K562 (cell line): ENCODE measurements around the gene VSTM1. TPM values are rescaled to one million over a fixed set of nuclear protein-coding genes. Genes with fewer than 3 reads are reported as not detected.

ENCODE experiments used
- ATAC-seq: fragments of 200-7000 bp; cut with Tn5 transposase; 3 replicates; pipeline ENCODE4 v1.9.1; 2020; ENCODE audit warnings: moderate library complexity
- BruUV-seq: library from RNA; stranded (reverse); fragments of 400-500 nt; replicated peaks from 2 replicates; lab custom pipeline; 2021; lab: Mats Ljungman, UMichigan
- CTCF ChIA-PET: fragments of 300-600 bp; formaldehyde crosslinking; extraction: SDS; loops from one replicate; lab custom pipeline; 2021; ENCODE audit warnings: low intra/inter-chr PET ratio; lab: Yijun Ruan, JAX
- POLR2A ChIA-PET: fragments of 300-600, 350-650 bp; sonication (Branson Sonifier 250); formaldehyde crosslinking; extraction: SDS; loops from one replicate; lab custom pipeline; 2021; ENCODE audit warnings: antibody characterized with exemption, inconsistent platforms; lab: Yijun Ruan, JAX
- DNase-seq, 4 experiments: peaks; one replicate each; pipeline versions ENCODE4 v3.0.0 to v3.0.0-alpha.2; 2011 to 2018; ENCODE audit warnings: low spot score in 3 of 4, mixed read lengths in 3 of 4; ENCODE audit errors: extremely low read depth in 1 of 4
- FAIRE-seq: peaks from 2 replicates; lab custom pipeline; 2011; peaks lifted over from hg19 to GRCh38; lab: Jason Lieb, UNC
- H2AFZ ChIP-seq: 2 replicates; pipeline ENCODE4 v1.6.0; 2011; ENCODE audit warnings: low read depth, low read length, control low read depth, inconsistent platforms
- H3K27ac ChIP-seq: fragments of 200-600 bp; 3 replicates; pipeline ENCODE4 v1.8.0; 2011; ENCODE audit warnings: low read depth, mild to moderate bottlenecking, control low read depth, inconsistent platforms, low read length, moderate library complexity, mixed read lengths; ENCODE audit errors: extremely low read depth
- H3K27me3 ChIP-seq, 2 experiments: fragments of 300-600 bp in 1 of 2; 2 replicates in 1 of 2; 3 replicates in 1 of 2; pipeline versions ENCODE4 v1.6.0 to v1.8.0; 2011; ENCODE audit warnings: inconsistent platforms in 2 of 2, low read length in 2 of 2, mild to moderate bottlenecking in 1 of 2, mixed read lengths in 1 of 2, moderate library complexity in 1 of 2; ENCODE audit not compliant: control insufficient read depth in 2 of 2, insufficient read depth in 2 of 2
- H3K36me3 ChIP-seq: fragments of 300-600 bp; 3 replicates; pipeline ENCODE4 v1.8.0; 2011; ENCODE audit warnings: mild to moderate bottlenecking, low read length, inconsistent platforms; ENCODE audit not compliant: control insufficient read depth, insufficient read depth
- H3K4me1 ChIP-seq, 2 experiments: fragments of 200-600 bp in 1 of 2; replicated peaks in 1 of 2; 2 replicates in 1 of 2; 3 replicates in 1 of 2; pipeline versions ENCODE4 v1.5.1 to v1.8.0; 2011; ENCODE audit warnings: inconsistent platforms in 2 of 2, low read length in 2 of 2, mild to moderate bottlenecking in 1 of 2, mixed read lengths in 1 of 2, moderate library complexity in 1 of 2; ENCODE audit not compliant: control insufficient read depth in 2 of 2, insufficient read depth in 2 of 2
- H3K4me2 ChIP-seq: 2 replicates; pipeline ENCODE4 v1.6.1; 2011; ENCODE audit warnings: low read length, control low read depth, inconsistent platforms, mixed read lengths; ENCODE audit not compliant: insufficient read depth
- H3K4me3 ChIP-seq: fragments of 200-600 bp; sonication (generic), shearing (Covaris generic); 2 replicates; pipeline ENCODE4 v1.5.1; 2016; ENCODE audit warnings: control low read depth, inconsistent platforms
- H3K79me2 ChIP-seq: fragments of 200-600 bp; 3 replicates; pipeline ENCODE4 v1.8.0; 2011; ENCODE audit warnings: low read length, inconsistent platforms; ENCODE audit not compliant: control insufficient read depth, insufficient read depth
- H3K9ac ChIP-seq, 2 experiments: 2 replicates each; pipeline versions ENCODE4 v1.6.0 to v1.6.1; 2011; ENCODE audit warnings: low read depth in 2 of 2, low read length in 2 of 2, control low read depth in 1 of 2, inconsistent platforms in 1 of 2, mild to moderate bottlenecking in 1 of 2, mixed read lengths in 1 of 2; ENCODE audit not compliant: insufficient read depth in 1 of 2
- H3K9me1 ChIP-seq: one replicate; pipeline ENCODE4 v1.6.0; 2011; ENCODE audit warnings: inconsistent platforms, mild to moderate bottlenecking, low read length, moderate library complexity; ENCODE audit not compliant: control insufficient read depth, insufficient read depth
- H3K9me3 ChIP-seq: replicated peaks from 2 replicates; pipeline ENCODE4 v1.5.1; 2011; ENCODE audit warnings: low read depth, low read length, inconsistent platforms; ENCODE audit not compliant: control insufficient read depth, insufficient read depth
- H4K20me1 ChIP-seq: replicated peaks from 2 replicates; pipeline ENCODE4 v1.6.1; 2011; ENCODE audit warnings: low read length, inconsistent platforms, mixed read lengths; ENCODE audit not compliant: control insufficient read depth, insufficient read depth
- SAFB2 ChIP-seq: fragments of 200-400 bp; formaldehyde crosslinking; IDR thresholded peaks from 2 replicates; pipeline ENCODE4 v1.6.1; 2018; ENCODE audit warnings: borderline replicate concordance, low read length, low read depth, moderate library complexity; ENCODE audit not compliant: severe bottlenecking
- WGBS: fragments of 100-300 bp; shearing (Covaris generic); methylation state at CpG from one replicate; pipeline ENCODE4 v1.1.6; 2016; ENCODE audit warnings: low coverage, mixed read lengths; ENCODE audit not compliant: insufficient coverage; ENCODE audit errors: missing lambda C conversion rate; 5-methylcytosine and 5-hydroxymethylcytosine counted together
- in situ Hi-C: fragments of 300-500 bp; cut with MboI; formaldehyde crosslinking; loops from 4 replicates; pipeline ENCODE4 v1.15.0; 2018; ENCODE audit warnings: inconsistent platforms, mixed read lengths
- intact Hi-C: fragments of 100-400 bp; cut with micrococcal nuclease; formaldehyde crosslinking; loops from 2 replicates; pipeline ENCODE4 v1.14.2; 2022
- polyA plus RNA-seq, 8 experiments: library from polyadenylated mRNA; depleted of rRNA in 4 of 8; stranded (reverse) in 5 of 8; unstranded in 3 of 8; fragments of >200 nt; fragmentation: Nextera tagmentation in 2 of 8; fragmentation: Illumina TruSeq in 1 of 8; extraction: Ambion mirVana in 2 of 8; extraction: Trizol in 1 of 8; gene quantifications; 2 replicates each; pipeline versions ENCODE4 v1.2.1 to v1.2.3, GENCODE V29; 2011 to 2014; ENCODE audit warnings: inconsistent platforms in 1 of 8, missing spikeins in 1 of 8
- total RNA-seq, 7 experiments: library from RNA; depleted of rRNA in 6 of 7; stranded (reverse); fragments of >200 nt in 6 of 7; fragmentation: Illumina TruSeq in 2 of 7; extraction: Trizol in 2 of 7; gene quantifications; 2 replicates each; pipeline versions ENCODE4 v1.2.1 to v1.2.3, GENCODE V29; 2011 to 2021; ENCODE audit warnings: low replicate concordance in 1 of 7
- TF ChIP-seq, protein P1 (sequence below): sonication (generic); formaldehyde crosslinking; IDR thresholded peaks from 2 replicates; pipeline ENCODE4 v1.8.0; 2022; ENCODE audit warnings: mild to moderate bottlenecking, missing genetic modification reagents

Gene VSTM1
- total and polyA plus RNA-seq, 9 of the 15 experiments (the other 6 are each of a cell fraction or from before 2014, with no cell fraction given) = not detected

DNA sequence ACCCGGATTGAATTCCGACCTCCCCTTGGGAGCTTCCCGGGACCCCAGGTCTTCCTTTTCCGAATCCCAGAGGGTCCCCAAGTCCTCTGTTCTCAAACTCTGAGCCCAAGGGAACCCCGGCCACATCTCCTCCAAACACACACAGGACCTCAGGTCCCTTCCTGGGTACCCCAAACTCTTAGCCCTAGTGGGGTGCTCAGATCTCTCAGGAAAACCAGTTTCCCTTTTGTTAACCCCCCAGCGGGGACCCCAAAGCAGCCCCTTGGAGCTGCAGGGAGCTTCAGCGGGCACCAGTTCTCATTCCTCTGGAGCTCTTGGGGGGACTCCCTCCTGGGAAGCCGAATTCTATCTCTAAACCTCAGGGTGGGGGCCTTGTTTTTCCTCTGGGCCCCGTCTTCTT is 71.5 kb downstream of the VSTM1 start:
- Histone ChIP-seq H3K27me3 (peaks cover 11 to 41% of the 10 kb centered on the region in 2 experiments), H3K9me1 (no peaks in the 10 kb centered on the region), H3K27ac (no peak overlapping the region), H3K36me3 (no peaks in the 10 kb centered on the region), H2AFZ (no peak overlapping the region), H3K4me3 (no peak overlapping the region), H3K4me2 (no peak overlapping the region), H3K79me2 (no peaks in the 10 kb centered on the region), H3K9me3 (no peaks in the 10 kb centered on the region), H4K20me1 (no peaks in the 10 kb centered on the region; the same call in 1 of the 2 replicates), H3K9ac (no peak overlapping the region), H3K4me1 (peaks cover 0 to 8% of the 10 kb centered on the region in 2 experiments; a peak in 2 of 5 replicates)
- ChIA-PET CTCF (no interaction called here), POLR2A (interaction anchor here (1.7 kb wide), 1 partner anchor 35 kb away, joined by 5 read pairs; no protein-coding TSS in a partner anchor)
- TF ChIP-seq, protein P1, sequence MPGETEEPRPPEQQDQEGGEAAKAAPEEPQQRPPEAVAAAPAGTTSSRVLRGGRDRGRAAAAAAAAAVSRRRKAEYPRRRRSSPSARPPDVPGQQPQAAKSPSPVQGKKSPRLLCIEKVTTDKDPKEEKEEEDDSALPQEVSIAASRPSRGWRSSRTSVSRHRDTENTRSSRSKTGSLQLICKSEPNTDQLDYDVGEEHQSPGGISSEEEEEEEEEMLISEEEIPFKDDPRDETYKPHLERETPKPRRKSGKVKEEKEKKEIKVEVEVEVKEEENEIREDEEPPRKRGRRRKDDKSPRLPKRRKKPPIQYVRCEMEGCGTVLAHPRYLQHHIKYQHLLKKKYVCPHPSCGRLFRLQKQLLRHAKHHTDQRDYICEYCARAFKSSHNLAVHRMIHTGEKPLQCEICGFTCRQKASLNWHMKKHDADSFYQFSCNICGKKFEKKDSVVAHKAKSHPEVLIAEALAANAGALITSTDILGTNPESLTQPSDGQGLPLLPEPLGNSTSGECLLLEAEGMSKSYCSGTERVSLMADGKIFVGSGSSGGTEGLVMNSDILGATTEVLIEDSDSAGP (CRISPR knock-in tag) = no peak
- TF ChIP-seq SAFB2 = no peak
- no TSS peak for BruUV-seq
- in situ Hi-C loops = no loop called here
- FAIRE-seq = no peak
- intact Hi-C loops = no loop called here
- no peak for DNase-seq
- no peak for ATAC-seq
- WGBS = 2% methylated on average over 4 of the region's 9 CpGs
